NCI-H345 treated with DMSO at 0.1 percent for 48 hours (cell line): Measurements from ENCODE around the gene HOXC6.
"Not testable (repeated sequence)": the region's sequence is repeated elsewhere in the genome, so short reads cannot be mapped to it uniquely, and the experiment has no call there.

ENCODE experiments used
- DNase-seq: peaks from one replicate; lab custom pipeline; 2025; ENCODE audit not compliant: unreplicated experiment; lab: John Stamatoyannopoulos, UW

HOXC6 gene

DNA sequence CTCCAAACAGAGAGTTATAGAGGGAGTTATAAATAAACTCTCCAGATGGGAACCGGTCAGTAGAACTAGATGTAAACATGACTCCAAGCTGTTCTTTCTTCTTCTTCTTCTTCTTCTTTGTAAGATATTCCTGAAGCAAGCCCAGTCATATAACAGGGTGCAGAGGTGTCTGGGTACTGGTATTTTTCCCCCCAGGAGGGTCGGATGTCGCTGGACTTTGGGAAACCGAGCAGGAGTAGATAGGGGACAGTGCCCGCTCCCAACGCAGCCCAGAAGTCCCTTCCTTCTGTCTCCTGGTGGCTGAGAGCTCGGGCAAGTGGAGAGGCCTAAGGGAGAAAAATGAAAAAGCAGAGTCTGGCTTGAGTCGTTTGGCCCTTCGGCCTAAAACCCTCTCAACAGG is 50.9 kb downstream of the HOXC6 start:
- not testable (repeated sequence) for DNase-seq
